Umbilical cord (tissue), 2 donors: ENCODE measurements around the gene ADORA2B. TPM values are rescaled to one million over a fixed set of nuclear protein-coding genes. Genes with fewer than 3 reads are reported as not detected.

Experiments used
- DNase-seq: peaks from one replicate; pipeline ENCODE4 v3.0.0-alpha.2; 2015; ENCODE audit warnings: low spot score
- total RNA-seq: library from RNA; depleted of rRNA; stranded (reverse); fragments of >200 nt; gene quantifications from one replicate; pipeline ENCODE4 v1.2.3, GENCODE V29; 2014; ENCODE audit warnings: low replicate concordance; ENCODE audit not compliant: insufficient read depth

The ADORA2B gene
- total RNA-seq, 1 donor from 2014 or later: 13.5 TPM

DNA sequence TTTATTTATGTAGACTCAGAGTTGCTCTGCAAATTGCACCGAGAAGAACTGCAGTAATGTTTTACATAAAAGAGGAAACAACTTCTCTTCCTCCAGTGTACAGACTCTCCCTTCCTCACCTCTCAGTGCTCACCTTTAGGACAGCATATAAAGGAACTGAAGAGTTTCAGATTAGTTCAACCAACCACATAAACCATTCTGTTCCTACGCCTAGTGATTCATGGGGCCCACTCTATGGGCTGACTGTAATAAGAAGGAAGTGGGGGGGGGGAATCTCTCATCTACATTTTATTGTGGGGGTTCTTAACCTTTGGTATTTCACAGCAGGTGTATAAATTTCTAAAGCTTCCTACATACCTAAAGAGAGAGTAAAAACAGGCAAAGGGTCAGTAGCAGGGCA, 36.3 kb downstream of the ADORA2B start:
- no peak for DNase-seq

DNA sequence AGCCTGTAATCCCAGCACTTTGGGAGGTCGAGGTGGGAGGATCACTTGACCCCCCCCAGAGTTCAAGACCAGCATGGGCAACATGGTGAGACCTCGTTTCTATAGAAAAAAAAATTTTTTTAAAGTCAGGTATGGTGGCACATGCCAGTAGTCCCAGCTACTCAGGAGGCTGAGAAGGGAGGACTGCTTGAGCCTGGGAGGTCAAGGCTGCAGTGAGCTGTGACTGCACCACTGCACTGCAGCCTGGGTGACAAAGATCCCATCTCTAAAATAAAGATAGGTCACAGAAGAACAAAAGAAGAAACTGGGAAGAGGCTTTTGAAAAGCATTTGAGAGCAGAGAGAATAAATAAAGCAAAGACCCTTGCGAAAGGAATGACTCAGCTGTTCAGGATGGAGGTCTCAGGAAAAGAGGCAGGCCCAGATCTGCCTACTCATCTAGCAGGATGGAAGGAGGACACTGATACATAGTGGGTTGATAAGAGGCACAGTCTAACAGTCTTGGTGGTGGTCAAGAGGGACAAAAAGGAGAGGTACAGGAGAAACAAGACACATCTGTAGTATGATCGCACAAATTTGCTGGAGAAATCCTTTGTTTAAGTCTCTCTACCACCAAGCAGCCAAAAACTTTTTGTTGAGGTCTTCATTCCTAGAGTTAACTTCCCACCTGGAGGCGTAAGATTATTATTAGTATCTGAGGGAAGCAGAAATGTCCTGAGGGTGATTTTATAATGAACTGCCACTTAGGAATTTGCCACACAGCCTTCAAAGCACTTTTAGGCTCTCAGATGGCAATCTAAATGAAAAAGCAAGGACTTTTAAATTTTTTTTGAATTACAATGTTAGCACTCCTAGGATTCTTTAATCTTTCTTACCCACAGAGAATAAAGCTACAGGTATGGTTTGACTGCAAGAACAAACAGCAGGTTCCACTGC, 37.0 kb downstream of the ADORA2B start:
- DNase-seq: no peak

DNA sequence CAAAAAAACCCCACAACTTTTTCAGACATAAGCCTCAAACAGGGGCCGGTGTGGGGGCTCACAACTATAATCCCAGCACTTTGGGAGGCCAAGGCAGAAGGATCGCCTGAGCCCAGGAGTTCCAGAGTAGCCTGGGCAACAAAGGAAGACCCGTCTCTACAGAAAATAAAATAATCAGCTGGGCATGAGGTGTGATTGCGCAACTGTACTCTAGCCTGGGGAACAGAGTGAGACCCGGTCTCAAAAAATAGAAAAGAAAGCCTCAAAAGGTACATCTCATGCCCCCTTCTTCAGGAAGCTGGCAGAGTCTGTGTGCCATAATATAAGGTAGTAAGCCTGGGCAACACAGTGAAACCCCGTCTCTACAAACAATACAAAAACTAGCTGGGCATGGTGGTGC, 51.4 kb downstream of the ADORA2B start:
- DNase-seq: no peak

DNA sequence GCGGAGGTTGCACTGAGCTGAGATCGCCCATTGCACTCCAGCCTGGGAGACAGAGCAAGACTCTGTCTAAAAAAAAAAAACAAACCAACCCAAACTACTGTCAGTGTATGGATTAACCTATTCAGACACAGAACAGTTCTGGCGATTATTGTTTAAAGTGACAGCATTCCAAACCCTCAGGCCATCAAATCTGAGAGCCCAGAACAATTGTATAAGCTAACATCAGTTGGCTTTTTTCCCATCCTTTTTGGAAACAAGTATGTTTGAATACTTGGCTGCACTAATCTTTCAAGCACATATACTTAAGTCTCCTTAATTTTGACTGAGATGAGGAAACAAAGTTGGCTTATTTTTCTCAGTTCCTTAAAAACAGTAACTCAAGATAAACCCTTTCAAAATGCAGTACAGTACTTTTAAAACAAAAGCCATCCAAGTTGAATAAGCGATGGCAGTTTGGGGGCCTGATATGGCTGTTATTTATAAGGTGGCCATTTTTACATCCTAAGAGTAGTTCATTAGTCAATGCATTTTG, 53.2 kb downstream of the ADORA2B start:
- peak; percentile 11 for DNase-seq

DNA sequence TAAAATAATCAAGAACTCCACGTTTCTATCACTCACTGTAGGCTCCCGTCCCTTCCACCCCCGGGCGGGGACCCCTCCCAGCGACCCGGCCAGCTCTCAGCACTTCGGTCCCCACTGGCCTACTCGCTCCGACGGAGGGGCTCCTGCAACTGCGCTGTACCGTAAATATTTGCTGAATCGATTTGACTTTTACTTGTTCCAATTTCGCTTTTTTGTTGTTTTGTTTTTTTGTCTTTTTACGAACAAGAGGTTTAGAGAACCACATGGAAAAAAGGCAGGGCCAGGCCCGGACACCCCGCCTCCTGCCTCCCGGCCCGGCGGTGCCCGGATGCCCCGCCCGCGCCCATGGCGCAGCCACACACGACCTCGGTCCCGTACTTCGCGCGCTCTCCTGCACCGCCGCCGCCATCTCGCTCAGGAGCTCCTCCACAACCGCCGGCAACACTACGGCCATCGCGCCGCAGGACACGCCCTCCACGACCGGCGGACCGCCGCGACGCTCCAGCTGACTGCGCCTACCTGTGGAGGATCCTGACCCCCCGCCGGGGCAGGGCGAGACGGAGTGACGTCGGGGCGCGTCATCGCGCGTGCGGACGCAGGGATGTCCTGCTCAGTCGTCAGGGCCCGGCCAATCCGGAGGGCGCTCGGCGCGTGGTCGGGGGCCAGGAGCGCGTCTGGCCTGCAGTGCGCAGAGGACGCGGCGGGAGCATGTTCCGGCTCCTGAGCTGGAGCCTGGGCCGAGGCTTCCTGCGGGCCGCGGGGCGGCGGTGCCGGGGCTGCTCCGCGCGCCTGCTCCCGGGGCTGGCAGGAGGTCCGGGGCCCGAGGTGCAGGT, 54.4 kb downstream of the ADORA2B start, which contains the start of the genes TTC19 and ZSWIM7:
TSS of gene TTC19 (plus strand) at position 684 of the 833 bp plus-strand sequence. CDS start at position 709, 25 bp downstream.
TSS of gene ZSWIM7 (minus strand) at position 564 of the 833 bp plus-strand sequence. CDS start at position 454, 110 bp downstream.
- DNase-seq: peak; percentile 96

DNA sequence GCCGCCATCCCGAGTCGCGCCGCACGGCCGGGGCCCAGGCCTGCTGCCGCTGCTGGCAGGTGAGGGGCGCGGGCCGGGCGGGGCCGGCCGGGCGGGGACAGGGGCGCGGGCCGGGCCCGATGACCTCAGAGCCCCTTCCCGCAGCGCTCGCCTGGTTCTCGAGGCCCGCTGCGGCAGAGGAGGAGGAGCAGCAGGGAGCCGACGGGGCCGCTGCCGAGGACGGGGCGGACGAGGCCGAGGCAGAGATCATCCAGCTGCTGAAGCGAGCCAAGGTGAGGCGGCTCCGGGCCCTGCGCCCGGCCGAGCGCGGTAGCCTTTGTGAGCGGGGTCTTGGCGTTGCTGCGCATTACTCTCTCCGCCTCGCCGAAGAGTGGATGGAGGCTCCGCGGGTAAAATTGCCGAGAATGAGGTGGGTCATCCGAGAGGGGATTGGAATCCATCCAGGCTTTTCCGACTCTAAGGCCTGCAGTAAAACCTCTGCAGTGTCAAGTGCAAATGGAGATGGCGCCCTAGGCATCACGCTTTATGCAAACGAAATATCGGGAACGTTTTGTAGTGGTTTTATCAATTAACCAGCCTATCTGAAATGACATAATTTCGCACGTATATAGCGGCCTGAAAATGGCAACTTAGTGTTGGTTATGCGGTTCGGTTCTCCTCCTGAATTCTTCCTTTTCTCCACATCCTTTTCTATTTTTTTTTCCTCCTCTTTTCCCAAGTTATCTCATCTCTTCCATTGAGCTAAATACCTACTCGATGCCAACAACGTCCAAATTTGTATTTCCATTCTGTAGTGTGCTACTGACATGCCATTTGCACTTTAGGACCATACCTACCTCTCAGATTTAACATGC, 55.3 kb downstream of the ADORA2B start:
- DNase-seq: peak; percentile 50

DNA sequence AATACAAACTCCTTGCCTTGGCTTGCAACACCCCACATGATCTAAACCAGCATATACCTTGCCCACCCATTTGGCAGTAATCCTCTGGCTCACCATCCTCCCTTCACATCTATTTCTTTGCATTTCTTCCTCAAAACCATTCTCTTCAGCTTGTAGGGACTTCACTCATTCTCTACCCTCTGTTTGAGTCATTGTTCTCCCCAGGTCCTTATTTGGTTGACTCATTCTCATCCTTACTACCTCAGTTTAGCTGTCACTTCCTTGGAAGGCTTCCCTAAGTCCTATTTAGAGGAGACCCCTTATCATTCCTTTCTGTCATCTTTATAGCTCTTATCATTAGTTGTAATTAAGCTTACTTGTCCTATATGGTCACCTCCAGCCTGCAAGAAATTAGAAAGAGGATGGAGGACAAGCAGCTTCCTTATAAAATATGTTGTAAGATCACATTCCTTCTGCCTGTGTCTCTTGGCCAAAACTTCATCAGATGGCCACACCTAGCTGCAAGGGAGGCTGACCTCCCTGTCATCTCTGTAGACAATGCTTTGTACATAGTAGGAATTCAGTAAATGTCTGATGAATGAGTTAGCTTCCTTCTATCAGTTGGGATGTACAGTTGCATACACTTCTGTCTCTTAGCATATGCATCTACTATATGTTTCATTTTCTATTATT, 56.4 kb downstream of the ADORA2B start:
- DNase-seq: no peak

DNA sequence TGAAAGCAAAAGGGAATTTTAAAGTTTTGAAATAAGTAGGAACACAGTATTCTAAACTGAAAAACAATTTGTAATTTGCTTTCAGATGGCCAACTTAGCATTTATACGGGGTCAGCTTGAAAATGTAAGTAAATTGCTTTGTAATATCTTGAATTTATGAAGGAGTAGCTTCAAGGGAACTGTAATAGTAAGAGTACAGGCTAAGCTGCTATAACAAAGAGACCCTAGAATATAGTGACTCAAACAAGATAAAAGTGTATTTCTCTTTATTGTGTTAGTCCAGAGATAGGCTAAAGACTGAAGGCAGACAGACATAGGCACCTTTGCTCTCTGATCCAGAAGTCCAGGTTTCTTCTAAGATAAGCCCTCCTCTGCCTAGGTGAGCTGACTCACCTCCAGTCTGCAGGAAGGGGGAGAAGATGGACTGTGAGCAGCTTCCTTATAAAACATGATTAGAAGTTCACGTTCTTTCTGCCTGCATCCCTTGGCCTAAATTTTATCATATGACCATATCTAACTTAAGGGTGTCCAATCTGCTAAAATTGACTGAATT, 57.9 kb downstream of the ADORA2B start:
- no peak for DNase-seq

DNA sequence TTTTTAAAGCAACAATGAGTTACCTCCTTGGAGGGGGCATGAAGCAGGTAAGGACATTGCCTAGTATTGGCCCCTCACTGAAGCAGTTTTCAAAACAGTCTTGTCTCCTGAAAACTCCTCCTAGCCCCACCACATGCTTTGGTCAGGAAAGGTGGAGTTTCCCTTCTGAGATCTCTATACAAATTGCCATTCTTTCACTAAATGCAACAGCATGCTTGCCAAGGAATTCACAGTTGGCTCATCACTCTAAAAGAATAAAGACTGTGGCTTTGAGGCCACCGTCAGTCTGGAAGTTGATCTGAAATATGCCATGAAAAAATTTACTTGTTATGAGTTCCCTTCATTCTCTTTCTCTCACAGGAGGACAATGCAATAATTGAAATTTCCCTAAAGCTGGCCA, 58.9 kb downstream of the ADORA2B start:
- no peak for DNase-seq

DNA sequence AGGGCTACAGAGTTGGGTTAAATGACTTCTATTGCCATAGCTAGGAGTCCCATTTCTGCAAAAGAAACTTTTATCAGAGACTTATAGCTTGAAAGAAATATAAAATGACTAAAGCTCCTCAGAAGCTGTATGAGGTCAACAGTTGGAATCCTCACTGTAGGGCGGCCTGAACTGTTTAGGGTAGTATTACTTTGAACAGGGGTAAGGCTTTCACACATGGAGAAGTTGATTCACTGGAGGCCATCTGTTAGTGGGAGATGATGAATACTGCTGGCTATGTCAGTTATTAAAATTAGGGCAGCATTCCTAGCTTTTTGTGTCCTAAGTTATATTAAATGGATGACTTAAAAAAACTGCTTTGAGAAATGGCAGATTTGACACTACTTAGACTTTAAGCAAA, 60.7 kb downstream of the ADORA2B start:
- DNase-seq: peak; percentile 59

DNA sequence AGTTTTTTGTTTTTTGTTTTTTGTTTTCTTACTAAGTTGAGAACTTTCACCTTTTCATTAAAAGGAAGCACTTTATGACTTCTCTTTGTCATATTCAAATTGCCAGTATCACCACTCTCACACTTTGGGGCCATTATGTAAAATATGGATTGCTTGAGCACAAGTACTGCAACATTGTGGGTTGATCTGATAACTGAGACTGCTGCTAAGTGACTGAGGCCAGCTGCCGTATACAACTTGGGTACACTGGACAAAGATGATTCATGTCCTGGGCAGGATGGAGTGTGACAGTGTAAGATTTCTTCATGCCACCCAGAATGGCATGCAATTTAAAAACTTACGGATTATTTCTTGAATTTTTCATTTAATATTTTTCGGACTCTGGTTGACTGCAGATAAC, 62.5 kb downstream of the ADORA2B start:
- no peak for DNase-seq

DNA sequence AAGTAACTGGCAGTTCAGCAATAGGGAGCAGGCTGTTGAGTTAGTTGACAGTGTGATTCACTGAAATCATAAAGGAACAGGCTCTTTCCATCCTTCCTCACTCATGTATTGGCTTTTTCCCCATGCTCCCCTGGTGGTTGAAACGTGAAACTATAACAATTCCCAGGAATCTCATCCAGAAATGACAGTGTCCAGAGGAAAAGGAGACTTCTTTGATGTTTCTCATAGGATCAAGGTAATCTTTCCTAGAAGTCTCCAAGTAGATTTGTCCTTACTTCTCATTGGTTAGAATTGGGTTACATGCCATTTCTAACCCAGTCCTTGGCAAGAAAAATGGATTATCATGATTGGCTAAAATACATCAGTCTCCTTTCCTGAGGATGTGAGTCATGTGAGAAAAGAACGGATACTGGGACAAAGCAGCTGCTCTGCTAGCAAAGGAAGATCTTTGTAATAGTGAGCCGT, 69.0 kb downstream of the ADORA2B start:
- DNase-seq: peak; percentile 78

DNA sequence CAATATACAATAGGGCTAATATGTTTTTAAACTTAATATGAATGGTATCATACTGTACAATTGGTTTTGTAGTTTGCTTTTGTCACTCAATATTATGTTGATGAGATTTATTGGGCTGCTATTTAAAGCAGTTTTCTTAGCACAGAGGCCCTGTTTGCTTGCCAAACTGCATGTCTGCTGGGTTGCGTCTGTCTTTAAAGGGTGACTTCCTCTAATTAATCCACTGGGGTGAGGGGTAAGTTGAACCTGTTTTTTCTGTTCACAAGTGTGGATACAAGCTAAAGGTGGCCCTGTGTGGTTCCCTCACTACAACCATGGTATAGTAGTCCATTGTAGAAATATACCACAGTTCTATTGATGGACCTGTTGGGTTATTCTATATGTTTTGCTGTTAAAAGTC, 74.4 kb downstream of the ADORA2B start:
- DNase-seq: no peak

DNA sequence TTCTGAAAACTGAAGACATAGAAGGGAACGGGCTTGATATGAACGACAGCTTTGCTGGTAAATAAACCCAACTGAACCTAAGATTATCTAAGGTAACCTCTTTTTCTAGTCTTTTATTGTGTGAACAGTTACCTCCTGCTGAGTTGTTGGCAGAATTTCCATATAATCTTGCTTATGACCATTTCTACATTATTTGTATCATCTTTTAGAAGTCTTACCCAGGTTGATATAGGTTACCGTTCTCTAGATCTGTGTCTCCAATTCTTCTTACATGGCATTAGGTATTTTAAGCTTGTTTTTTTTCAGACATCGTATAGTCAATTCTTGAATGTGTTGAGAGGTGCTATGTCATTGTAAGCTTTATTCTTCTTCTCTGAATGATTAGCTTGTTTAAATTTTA, 79.0 kb downstream of the ADORA2B start:
- no peak for DNase-seq

DNA sequence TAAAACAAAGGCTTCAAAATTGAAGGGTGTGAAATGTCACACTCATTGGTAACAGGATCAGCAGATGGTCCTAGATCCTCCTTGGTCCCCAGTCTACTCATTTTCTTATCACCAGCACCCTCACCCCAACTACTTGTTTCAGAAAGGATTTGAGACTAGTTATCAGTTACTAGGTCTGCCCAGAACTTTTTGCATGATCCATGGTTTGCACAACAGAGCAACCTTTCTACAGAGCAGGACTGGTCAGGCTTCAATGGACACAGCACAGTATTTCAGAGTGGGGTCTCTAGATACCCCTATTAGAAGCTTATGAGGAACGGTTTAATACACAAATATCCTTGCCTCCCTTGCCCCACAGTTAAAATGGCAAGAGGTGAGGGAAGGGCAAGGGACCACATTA, 80.3 kb downstream of the ADORA2B start:
- no peak for DNase-seq

Other genes with a start within 250 kb of the ADORA2B start
- gene ZNF286A, start 245.4 kb upstream of the ADORA2B start, total RNA-seq: 79.7 TPM
- 12.0 TPM for gene TBC1D26, start 212.8 kb upstream of the ADORA2B start, total RNA-seq
- gene ZSWIM7, start 54.6 kb downstream of the ADORA2B start, total RNA-seq: 7.9 TPM
- gene TTC19, start 54.7 kb downstream of the ADORA2B start, total RNA-seq: 43.8 TPM